Pons (tissue), 1 donor: ENCODE data around the gene KIAA0753.

ENCODE experiments used
- DNase-seq: peaks from one replicate; pipeline ENCODE4 v3.0.0-alpha.2; 2016; ENCODE audit warnings: low spot score

The KIAA0753 gene

GRCh38 chr17:6569370-6570285 lies 70.9 kb downstream of the KIAA0753 start:
- DNase-seq = no peak

DNA sequence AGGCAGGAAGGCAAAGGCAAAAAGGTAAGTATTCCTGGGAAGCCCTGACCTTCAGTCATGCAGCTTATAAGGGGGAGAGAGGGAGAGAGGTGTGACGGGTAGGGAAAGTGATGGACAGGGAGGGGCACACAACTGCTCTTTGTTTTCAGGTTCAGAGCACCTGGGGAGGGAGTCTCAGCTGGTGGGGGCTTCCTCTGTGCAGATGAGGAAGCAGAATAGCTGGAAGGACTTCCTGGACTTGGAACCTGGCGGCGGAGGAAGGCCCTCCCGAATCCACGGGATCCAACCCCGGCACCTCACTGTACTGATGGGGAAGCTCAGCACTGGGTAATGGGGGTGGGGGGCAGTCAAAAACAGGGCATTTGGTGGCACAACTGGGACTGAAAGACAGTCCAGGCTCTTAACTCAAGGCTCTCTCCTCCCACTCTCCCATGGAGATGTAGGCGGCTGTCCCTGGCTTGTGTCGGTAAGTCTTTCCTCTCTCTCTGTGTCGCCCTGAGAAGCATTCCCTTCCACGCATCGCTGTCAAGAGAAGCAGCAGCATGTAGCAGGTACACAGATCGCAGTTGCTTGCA lies 72.2 kb downstream of the KIAA0753 start:
- DNase-seq = no peak

DNA sequence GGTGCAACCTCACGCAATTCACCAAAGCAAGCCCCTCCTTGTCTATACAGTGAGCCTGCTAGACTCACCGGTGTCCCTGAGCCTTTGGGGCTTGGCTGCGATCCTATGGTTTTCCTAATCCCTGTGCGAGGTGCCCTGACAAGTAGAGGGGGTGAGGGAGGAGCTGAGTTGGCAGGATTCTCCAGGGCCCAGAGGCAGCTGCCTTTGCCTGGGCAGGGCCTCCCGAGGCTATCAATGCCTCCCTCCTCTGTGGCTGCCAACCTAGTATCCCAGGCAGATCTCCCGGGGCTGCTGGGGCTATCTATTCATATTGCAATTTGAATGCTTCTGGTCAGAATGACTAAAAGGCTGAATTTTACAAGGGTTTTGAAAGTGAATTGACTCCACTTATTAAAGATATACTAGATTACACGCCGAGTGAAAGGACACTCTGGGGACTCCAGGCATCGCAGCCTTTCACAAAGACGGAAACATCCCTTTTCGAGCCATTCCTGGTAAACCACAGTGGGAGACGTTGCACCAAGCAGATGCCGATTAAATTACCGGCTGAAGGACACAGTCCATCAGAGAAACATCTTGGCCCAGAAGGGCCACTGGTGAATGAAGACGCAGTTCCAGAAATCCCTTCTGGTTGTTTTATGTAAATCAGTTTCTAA lies 72.9 kb downstream of the KIAA0753 start:
- DNase-seq = no peak

- no peak for DNase-seq
These were observed 79.1 kb downstream of the KIAA0753 start for GRCh38 chr17:6561446-6561845.

DNA sequence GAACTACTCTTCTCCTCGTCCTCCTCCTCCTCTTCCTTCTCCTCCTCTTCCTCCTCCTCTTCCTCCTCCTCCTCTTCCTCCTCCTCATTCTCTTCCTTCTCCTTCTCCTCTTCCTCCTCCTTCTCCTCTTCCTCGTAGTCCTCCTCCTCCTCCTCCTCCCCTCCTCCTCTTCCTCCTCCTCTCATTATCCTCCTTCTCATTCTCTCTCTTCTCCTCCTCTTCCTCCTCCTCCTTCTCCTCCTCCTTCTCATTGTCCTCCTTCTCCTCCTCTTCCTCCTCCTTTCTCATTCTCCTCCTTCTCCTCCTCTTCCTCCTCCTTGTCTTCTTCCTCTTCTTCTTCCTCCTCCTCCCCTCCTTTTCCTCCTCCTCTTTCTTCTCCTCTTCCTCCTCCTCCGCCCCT lies 80.0 kb downstream of the KIAA0753 start:
- DNase-seq = no peak

- DNase-seq = no peak
These were observed 80.7 kb downstream of the KIAA0753 start for GRCh38 chr17:6559753-6560215.

GRCh38 chr17:6558932-6559752 lies 81.4 kb downstream of the KIAA0753 start:
- no peak for DNase-seq

- no peak for DNase-seq
These were observed 82.2 kb downstream of the KIAA0753 start for GRCh38 chr17:6558276-6558675.

- DNase-seq = no peak
These were observed 83.5 kb downstream of the KIAA0753 start for GRCh38 chr17:6557040-6557438.

DNA sequence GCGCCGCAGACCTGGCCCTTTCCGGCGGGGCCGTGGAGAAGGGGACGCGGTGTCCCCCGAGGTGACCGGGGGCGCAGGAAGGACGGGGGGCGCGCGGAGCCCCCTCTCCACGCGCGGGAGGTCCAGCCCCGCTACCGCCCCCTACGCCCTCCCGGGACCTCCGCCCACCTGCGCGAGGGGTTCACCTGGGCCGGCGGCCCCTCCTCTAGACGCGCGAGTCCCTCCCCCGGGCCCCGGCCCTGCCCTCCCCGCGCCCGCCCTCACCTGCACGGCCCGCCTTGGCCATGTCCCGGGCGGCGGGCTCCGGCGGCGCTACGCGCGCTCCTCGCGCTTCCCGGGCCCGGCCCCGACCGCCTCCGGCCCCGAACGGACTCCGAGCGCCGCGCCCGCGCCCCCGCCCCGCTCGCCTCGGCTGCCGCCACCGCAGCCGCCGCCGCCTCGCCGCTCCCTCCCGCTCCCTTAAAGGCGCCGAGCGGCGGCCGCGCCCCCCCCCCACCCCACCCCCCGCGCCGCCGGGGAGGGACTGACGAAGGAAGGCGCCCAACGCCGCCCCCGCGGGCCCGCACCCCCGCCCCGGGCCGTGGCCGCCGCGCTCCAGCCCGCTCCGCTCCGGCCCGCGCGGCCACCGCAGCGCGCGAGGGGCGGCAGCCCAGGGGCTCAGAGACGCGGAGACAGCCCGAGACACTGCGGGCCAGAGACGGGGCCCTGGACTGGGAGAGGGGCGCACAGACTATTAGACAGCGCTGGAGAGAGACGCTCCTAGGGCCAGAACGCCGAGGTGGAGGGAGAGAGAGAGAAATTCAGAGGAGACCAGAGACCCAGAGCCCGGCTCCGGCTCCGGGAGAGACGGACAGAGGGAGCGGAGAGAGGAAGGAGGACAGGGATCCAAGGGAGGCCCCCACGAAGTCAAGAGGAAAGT lies 84.1 kb downstream of the KIAA0753 start, which contains the start of gene PITPNM3:
Gene PITPNM3, minus strand, starts transcription at position 435 of the 919 bp plus-strand sequence. Its CDS starts 149 bp downstream, at position 286.
- DNase-seq = no peak

- no peak for DNase-seq
These were observed 85.0 kb downstream of the KIAA0753 start for GRCh38 chr17:6555331-6556120.

DNA sequence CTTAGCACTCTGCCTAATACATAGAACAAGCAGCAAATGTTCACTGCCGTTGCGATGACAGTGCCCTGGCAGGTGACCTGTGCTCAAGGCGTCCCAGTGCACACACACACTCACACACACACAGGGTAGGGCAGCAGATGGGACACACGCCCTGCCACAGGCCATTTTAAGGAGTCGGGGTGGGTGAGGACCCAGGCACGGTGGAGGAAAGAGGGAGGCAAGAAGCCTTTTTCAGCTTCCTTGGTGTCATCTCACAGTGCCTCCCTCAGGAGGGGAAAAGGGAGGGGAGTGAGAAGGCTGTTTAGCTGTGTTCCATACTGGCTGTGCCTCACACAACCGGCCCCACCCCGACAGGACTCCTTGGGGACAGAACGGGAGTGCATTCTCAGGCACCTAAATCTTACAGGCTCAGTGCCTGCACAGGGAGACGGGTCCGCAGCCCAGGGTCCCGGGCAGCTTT lies 85.6 kb downstream of the KIAA0753 start:
- DNase-seq = no peak

DNA sequence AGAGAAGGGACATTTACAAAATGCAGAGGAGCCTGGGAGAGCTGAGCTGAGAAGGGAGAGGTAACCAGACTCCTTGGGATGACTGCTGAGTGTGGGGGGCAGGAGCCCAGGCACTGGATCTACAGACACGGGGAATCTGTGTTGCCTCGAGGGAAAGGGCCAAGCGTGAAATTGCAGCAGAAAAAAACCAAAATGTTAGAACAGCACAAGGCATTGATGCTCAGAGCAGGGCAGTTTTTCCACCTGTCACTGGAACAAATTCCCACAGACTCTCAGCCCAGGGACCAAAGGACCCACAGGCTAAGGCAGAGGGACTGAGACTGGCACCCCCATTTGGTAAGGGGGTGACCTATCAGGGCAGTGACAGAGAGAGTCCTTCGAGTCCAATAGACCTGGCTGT lies 86.2 kb downstream of the KIAA0753 start:
- DNase-seq = no peak

- no peak for DNase-seq
These were observed 88.5 kb downstream of the KIAA0753 start for GRCh38 chr17:6551869-6552531.

DNA sequence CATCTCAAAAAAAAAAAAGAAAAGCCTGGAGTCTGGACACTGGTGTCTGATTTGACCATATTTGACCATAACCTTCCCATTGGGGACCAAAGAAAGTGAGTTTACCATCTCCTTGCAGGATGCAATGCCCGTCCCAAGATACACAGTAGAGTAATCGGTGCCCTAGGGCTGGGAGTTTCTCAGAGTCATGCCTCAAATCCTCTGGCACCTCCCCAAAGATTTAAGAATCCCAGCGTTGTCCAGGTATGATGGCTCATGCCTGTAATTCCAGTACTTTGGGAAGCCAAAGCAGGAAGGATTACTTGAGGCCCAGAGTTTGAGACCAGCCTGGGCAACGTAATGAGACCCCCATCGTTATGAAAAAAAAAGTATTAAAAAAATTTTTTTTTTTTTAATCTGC lies 89.2 kb downstream of the KIAA0753 start:
- DNase-seq = no peak

- DNase-seq = no peak
These were observed 91.0 kb downstream of the KIAA0753 start for GRCh38 chr17:6549384-6550036.

DNA sequence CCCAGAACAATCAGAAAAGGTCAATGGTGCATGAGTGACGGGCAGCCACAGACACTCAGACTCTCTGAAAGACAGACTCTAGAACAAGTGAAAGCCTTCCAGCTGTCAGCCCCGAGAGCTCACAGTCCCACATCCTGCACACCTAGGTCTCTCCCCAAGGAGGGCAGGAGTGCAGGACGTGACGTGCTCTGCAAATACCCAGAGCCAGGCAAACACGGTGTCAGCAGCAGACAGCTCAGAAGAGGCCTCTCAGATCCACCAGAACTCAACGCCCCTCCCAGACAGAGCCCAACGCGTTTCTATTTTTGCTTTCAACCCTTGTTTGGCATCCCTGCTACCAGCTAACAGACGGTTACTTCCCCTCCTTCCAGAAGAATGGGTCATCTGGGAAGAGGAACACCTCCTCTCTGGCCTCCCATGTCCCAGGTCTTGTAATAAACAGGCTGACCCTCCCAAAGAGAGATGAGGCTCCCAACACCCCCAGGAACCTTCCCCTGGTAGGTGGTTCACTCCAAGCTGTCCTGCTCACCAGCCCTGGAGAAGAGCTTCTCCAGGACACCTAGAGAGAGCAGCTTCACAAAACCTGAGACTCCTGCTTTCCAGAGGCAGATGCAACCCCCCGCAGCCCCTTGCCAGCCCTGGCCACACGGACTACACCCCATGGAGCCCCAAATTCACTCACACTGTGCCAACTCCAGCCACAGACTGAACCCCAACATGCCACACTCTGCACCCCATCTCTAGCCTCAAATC lies 91.8 kb downstream of the KIAA0753 start:
- DNase-seq = no peak

- DNase-seq = no peak
These were observed 92.5 kb downstream of the KIAA0753 start for GRCh38 chr17:6548034-6548433.
